GM18511 (cell line): ENCODE measurements around the gene AKT2.

Experiments
- ATAC-seq: cut with Tn5 transposase; IDR thresholded peaks from one replicate; pipeline ENCODE4 v1.9.1; 2021; ENCODE audit warnings: mild to moderate bottlenecking, moderate library complexity; ENCODE audit not compliant: unreplicated experiment

The AKT2 gene

GRCh38 chr19:40238775-40239174, 46.4 kb downstream of the AKT2 start:
- no peak for ATAC-seq

GRCh38 chr19:40237791-40238190, 47.4 kb downstream of the AKT2 start:
- ATAC-seq, result no peak

GRCh38 chr19:40236366-40236765, 48.8 kb downstream of the AKT2 start:
- no peak for ATAC-seq

- ATAC-seq, result no peak
These were observed 49.2 kb downstream of the AKT2 start for GRCh38 chr19:40236026-40236355.

DNA sequence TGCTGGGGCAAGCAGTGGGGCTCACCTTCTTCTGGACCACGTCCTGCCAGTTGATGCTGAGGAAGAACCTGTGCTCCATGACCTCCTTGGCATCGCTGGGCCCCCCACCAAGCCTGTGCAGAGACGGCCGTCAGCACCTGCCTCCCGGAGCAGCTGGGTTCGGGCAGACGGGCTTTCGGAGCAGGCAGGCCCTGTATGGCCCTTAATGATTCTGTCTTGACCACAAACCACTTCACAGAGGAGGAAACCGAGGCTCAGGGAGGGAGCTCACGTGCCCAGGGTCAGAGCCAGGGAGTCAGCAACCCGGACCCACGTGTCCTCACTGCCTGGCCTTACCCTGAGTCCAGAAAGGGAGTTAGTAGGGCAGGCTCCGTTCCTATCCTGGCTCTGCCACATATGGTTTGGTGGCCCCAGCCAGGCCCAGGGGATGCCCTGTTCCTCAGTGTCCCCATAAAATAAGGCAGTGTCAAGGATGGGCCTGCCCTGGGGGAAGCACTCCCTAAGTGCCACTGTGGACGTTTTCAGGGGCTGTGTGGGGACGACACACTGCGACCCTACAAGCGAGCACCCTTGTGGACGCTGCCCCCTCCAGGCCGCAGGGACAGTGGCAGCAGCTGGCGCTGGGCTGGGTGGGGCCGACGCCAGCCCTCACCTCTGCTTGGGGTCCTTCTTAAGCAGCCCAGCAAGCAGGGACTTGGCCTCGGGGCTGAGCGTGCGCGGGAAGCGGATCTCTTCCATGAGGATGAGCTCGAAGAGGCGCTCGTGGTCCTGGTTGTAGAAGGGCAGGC, 49.7 kb downstream of the AKT2 start:
- no peak for ATAC-seq

DNA sequence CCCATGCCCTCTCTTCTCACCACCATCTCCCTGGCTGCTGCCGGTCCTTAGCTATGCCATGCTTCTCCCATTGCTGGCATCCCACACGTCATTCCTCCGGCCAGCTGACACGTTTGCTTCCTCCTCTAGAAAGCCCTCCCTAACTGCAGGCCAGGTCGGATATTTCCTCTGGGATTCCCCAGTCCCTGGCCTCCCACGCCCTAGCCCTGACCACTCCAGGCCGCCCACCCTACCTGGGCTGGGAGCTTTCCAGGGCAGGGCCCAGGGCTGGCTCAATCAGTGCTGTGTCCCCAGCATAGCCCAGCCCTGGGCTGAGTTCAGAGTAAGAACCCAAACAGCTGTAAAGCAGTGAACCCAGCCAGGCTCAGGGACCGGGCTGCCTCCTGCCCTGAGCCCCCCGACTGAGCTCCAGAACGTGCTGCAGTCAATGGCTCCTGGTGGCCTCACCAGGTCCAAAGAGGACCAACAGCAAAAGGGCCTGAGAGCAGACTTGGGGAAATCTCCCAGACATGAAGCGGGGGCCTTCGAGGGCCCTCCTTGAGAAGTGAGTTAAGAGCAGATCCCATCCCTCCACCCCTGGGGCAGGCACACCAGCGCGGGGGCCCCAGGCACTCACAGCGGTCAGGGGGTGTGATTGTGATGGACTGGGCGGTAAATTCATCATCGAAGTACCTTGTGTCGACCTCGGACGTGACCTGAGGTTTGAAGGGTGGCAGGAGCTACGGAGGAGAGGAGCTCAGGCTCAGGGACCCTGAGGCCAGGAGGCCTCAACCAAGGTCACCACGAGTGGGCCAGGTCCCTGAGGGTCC, 50.5 kb downstream of the AKT2 start:
- ATAC-seq, result no peak

DNA sequence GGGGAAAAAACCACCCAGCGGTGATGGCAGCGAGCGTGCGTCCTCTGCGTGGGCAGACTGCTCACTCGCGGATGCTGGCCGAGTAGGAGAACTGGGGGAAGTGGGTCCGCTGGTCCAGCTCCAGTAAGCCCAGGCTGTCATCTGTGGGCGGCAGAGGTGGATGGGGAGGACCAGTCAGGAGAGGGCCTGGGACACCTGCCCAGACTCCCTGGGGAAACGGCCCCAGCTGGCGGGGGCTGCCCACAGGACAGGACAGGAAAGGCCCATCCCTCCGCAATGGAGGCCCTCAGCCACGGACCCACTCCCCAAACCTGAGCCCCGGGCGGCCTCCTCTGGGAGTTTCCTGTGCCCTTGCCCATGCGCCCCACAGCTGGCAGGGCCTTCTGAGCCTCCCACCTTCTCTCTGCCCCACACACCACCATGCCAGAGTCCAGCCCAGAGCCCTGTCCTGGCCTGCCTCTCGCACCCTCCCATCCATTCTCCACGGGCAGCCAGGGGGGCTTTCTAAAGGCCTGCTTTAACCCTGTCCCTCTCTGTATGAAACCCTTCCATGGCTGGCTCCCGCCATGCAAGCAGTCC, 51.2 kb downstream of the AKT2 start:
- ATAC-seq, result no peak

DNA sequence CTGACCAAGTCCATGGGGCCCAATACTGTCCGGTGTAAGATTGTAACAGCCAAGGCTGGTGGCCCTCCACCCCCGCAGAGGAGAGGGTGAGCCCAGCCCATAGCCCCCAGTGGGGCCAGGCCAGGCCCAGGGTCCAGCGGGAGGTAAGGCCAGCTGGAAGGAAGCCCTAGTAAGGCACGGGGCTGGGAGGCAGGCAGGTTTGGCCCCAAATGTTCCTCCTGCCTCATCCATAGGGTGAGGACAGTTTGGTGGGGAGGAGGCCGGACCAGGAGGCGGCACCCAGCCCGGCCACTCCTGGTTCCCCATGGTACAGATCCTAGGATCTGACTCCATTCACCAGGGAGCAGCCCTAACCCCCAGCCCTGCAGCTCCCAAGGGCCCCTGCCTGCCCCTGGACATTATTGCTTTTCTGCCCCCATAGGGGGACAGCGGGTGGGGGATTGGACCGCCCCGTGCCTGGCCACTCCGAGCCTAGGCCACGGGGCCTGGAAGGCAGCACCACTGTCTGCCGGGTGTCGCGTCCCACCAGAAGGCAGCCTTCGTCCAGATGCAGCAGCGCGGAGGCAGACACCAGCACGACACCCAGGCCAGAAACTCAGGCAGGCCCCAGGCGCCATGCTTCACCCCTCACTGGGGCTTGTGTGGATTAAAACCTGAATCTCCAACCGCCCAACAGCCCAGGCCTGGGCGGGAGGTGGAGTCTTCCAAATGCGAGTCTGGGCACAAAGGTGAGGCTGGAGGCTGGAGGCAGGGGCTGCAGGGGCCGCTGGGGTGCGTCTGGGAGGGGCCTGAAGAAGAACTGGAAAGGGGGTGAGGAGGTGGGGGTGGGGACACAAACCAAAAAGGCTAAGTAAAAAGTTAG, 52.0 kb downstream of the AKT2 start:
- no peak for ATAC-seq

DNA sequence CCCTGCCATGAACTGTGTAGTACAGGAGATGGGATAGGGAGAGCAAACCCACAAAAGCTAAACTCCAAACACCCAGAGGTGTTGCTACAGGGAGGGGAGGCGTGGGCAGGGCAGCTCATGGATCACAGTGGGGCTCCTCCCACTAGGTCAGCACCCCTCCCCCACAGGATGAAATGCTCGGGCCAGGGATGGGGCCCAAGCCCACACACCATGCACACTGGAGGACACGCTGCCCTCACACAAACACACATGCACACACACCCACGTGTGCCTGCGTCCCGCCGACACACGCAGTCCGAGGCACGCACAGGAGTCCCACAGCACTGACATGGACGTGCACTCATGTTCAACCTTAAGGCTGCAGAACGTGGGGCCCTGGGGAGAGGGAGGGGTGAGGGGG, 52.7 kb downstream of the AKT2 start:
- ATAC-seq, result no peak

DNA sequence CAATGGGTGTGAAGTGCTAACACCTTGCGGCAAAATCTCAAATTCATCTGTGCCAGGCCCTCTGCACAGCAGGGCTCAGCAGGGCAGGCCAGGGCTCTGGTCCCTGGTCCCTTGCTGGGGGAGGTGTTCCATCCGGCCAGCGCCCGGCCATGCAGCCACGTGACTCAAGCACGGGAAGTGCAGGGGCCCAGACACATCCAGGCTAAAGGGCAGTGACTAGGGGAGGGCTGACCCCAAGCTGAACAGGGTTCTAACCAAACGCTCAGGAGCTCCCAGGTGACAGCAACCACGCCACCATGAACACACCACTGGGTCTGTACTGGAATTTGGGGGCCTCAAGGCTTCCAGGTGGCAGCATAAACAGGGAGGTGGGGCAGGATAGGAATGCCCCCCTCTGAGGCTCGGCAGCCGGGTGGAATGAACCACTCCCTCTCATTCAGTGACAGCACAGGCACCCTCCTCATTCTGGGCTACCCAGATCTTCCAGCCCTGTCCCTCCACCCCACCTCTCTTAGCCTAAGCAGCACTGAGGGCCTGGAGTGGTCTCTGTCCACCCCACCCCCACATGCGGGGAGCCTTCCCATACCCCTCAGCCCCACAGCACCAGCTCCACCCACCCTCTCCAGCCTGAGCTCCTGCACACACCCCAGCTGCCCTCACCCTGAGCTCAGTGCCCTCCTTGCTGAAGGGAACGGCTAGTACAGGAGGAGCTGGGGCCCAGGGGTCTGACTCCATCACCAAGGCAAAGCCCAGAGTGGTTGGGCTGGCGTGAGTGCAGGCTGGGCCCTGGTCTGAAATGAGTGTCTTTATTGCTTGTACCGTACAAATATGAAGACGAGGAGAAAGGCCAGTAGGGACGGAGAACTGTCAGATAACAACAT, 53.4 kb downstream of the AKT2 start:
- ATAC-seq, result no peak

DNA sequence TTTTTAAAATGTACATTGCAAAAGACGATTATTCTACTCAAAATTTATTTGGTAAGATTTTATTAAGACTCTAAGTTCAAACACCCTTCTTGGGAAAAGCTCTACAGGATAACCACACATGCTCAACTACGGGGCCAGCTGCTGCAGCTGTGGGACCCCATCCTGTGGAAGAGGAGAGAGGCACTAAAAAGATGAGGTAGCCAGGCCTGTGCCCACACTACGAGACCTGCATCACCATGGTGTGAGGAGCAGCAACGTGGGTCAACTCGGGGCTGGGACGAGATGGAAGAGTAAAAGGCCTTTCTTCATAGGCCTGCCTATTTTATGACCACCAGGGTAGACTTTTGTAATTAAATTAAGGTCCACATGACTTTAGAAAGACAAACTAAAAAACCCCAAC, 54.1 kb downstream of the AKT2 start:
- ATAC-seq, result no peak

GRCh38 chr19:40229926-40230417, 55.2 kb downstream of the AKT2 start:
- ATAC-seq, result no peak

GRCh38 chr19:40229484-40229883, 55.7 kb downstream of the AKT2 start:
- ATAC-seq, result no peak

DNA sequence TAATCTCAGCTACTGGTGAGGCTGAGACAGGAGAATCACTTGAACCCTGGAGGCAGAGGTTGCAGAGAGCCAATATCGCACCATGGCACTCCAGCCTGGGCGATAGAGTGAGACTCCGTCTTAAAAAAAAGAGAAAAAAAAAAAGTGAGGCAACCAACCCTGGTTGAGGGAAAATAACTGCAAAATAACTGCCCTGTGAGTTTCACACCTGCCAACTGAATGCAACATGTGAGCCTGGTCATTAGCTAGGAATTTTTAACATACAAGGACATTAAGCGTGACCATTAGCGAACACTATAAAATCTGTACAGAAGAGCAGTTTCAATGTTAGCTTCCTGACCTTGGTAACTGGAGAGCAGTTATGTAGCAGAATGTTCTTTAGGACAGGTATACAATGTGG, 56.3 kb downstream of the AKT2 start:
- ATAC-seq, result no peak

DNA sequence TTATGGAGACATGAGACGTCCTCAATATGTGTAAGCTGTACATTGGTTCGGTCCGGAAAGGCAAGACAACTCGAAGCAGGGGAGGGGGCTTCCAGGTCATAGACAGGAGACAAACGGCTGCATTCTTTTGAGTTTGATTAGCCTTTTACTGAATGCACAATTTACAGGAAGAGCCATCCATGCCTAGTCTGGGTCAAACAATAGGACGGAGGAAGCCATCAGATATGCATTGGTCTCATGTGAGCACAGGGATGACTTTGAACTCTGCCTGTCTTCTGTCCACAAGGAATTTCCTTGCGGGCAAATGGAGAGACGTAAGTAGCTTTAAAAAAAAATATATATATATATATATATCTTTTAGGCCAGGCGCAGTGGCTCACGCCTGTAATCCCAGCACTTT, 56.8 kb downstream of the AKT2 start:
- no peak for ATAC-seq

- no peak for ATAC-seq
These were observed 59.5 kb downstream of the AKT2 start for GRCh38 chr19:40225440-40226305.

DNA sequence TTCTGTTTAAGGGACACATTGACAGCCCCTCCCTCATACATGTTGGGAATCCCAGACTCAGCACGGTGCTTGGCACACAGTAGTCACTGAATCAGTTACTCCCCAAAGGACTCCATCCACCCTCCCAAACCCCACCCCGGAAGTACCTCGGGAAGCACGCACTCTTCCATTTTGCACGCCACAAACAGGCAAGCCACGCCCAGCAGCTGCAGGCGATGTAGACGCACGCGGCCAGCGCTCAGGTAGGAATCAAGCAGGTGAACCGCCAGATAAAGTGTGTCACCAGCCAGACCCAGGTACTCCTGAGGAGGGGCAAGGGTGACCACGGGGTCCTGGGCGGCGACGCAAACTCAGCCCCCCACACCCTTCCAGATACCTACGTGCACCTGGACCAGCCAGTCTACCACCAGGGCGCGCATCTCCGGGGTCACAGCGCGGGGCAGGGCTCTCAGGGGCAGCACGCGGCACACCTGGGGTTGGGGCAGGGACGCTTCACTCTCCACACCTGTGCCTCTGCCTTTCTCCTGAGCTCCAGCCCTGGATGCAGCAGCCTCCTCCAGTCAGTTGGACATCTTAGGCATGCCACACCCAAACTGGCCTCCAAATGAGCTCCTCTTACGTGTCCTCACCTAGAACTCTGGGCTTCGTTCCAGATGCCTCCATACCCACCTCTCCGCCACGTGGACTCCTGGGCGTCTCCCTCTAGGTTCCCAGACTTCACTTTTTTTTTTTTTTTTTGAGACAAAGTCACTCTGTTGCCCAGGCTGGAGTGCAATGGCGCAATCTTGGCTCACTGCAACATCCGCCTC, 60.6 kb downstream of the AKT2 start:
- no peak for ATAC-seq

DNA sequence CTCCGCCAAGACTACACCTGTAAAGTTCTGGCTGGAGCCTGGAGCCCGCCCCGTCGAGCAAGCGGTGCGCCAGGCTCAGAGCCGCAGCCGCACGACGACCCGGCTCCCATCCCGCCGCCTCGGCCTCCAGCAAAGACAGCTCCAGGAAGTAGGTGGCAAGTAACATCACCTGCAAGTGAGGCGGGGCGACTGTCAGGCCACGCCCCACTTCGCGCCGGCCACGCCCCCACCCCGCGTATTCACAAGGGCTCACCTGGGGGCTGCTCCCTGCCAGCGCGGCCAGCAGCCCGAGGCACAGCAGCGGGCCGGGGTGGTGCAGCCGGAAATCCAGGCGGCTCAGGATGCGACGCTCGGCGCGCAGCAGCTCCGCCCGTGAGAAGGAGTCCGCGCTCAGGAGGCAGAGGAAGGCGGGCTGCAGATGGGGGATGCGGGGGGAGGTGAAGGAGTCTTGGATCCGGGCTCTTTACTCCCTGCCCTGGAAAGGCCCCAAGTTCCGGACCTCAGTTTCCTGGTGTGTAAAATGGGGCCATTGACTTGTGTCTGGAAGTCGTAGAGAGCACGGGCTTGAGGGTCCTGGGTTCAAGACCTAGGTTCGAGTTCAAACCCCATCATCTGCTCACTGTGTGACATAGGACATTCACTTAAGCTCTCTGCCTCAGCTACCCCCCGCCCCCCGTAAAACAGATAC, 61.9 kb downstream of the AKT2 start:
- no peak for ATAC-seq
